Ascending aorta (tissue), 2 donors: ENCODE results near the gene LRTM1. TPM values are rescaled to one million over a fixed set of nuclear protein-coding genes. Genes with fewer than 3 reads are reported as not detected.

Source experiments
- DNase-seq, 2 donors: peaks; one replicate each; pipeline ENCODE4 v3.0.0-alpha.2; 2019; ENCODE audit warnings: low spot score in 2 of 2
- H3K27ac ChIP-seq, 2 donors: fragments of 200-600 bp; sonication (generic); one replicate each; pipeline ENCODE4 v1.5.1; 2016 to 2017; ENCODE audit warnings: mild to moderate bottlenecking in 1 of 2
- H3K27me3 ChIP-seq: fragments of 200-600 bp; sonication (generic); one replicate; pipeline ENCODE4 v1.5.1; 2017
- H3K36me3 ChIP-seq, 2 donors: fragments of 200-600 bp; sonication (generic); one replicate each; pipeline ENCODE4 v1.5.1; 2016
- H3K4me1 ChIP-seq, 2 donors: fragments of 200-600 bp; sonication (generic); one replicate each; pipeline ENCODE4 v1.5.1; 2016 to 2017; ENCODE audit warnings: mild to moderate bottlenecking in 1 of 2
- H3K4me3 ChIP-seq, 2 donors: fragments of 200-600 bp; sonication (generic); one replicate each; pipeline ENCODE4 v1.5.1; 2016 to 2017; ENCODE audit warnings: mild to moderate bottlenecking in 1 of 2
- H3K9me3 ChIP-seq, 2 donors: fragments of 200-600 bp; sonication (generic); one replicate each; pipeline ENCODE4 v1.5.1; 2016
- intact Hi-C: fragments of 100-400 bp; cut with DNase I; formaldehyde crosslinking; loops from one replicate; pipeline ENCODE4 v1.15.1; 2023
- total RNA-seq: library from RNA; depleted of rRNA; stranded (reverse); fragments of >200 nt; gene quantifications from one replicate; pipeline ENCODE4 v1.1.0, GENCODE V29; 2016
- TF ChIP-seq, protein P1 (sequence below), 3 experiments: fragments of 200-600 bp in 2 of 3; fragments of 450-650 bp in 1 of 3; sonication (generic) in 2 of 3; IDR thresholded peaks; one replicate each; pipeline ENCODE4 v1.5.1; 2016 to 2019; ENCODE audit warnings: antibody characterized with exemption in 3 of 3, mild to moderate bottlenecking in 1 of 3, moderate library complexity in 1 of 3

LRTM1 gene
- total RNA-seq, 1 donor from 2014 or later: not detected

DNA sequence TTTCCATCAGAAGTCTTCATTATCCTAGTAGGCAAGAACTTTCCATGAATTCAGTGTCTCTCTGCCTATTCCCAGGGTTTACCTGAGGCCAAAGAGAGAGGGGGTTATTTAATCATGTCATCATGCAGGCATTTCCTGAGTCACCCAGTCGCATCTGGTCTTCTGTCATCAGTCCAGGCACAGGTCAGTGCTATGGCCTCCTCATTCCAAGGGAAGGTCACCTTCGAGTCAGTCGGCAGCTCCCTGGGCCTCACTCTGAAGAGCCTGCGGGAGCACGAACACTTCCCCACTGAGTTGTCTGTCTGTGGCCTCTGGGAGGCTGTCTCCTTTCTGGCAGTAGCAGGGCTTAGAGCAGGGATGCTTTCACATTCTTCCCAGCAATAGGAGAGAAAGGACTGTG, 26.2 kb upstream of the LRTM1 start:
- intact Hi-C loops: no loop called here
- H3K27me3 ChIP-seq: no peaks in the 10 kb centered on the region
- no peak overlapping the region for H3K4me3 ChIP-seq
- no peaks in the 10 kb centered on the region for H3K4me1 ChIP-seq
- no peak overlapping the region for H3K27ac ChIP-seq
- no peaks in the 10 kb centered on the region for H3K36me3 ChIP-seq
- TF ChIP-seq, protein P1, sequence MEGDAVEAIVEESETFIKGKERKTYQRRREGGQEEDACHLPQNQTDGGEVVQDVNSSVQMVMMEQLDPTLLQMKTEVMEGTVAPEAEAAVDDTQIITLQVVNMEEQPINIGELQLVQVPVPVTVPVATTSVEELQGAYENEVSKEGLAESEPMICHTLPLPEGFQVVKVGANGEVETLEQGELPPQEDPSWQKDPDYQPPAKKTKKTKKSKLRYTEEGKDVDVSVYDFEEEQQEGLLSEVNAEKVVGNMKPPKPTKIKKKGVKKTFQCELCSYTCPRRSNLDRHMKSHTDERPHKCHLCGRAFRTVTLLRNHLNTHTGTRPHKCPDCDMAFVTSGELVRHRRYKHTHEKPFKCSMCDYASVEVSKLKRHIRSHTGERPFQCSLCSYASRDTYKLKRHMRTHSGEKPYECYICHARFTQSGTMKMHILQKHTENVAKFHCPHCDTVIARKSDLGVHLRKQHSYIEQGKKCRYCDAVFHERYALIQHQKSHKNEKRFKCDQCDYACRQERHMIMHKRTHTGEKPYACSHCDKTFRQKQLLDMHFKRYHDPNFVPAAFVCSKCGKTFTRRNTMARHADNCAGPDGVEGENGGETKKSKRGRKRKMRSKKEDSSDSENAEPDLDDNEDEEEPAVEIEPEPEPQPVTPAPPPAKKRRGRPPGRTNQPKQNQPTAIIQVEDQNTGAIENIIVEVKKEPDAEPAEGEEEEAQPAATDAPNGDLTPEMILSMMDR (IDR thresholded peaks at IDR 0.05): no peak
- no peak for DNase-seq
- no peaks in the 10 kb centered on the region for H3K9me3 ChIP-seq

DNA sequence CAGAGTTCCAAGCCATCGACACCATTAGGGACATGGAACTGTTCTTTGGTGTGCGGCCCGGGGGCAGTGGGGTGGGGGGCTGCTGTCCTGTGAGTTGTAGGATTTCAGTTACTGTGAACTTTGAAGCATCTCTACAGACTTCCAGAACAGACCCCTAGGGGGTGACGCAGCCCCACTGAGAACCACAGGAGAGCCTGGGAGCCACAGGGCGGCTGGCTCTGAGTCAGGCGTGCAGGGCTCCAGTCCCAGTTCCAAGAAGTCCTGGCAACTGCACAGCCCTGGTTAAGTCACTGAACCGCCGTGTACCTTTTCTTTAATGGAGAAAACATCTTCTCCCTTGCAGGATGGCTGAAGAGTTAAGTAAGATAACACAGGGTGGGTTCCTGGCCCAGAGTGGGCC, 23.5 kb upstream of the LRTM1 start:
- Histone ChIP-seq H3K27ac (no peak overlapping the region), H3K9me3 (no peaks in the 10 kb centered on the region), H3K4me3 (no peak overlapping the region), H3K27me3 (no peaks in the 10 kb centered on the region), H3K36me3 (no peaks in the 10 kb centered on the region), H3K4me1 (no peaks in the 10 kb centered on the region)
- DNase-seq: peak; percentile 14 to 73
- intact Hi-C loops: no loop called here
- TF ChIP-seq, protein P1 (IDR thresholded peaks at IDR 0.05): peak; percentile 18 to 49 (median 38)

DNA sequence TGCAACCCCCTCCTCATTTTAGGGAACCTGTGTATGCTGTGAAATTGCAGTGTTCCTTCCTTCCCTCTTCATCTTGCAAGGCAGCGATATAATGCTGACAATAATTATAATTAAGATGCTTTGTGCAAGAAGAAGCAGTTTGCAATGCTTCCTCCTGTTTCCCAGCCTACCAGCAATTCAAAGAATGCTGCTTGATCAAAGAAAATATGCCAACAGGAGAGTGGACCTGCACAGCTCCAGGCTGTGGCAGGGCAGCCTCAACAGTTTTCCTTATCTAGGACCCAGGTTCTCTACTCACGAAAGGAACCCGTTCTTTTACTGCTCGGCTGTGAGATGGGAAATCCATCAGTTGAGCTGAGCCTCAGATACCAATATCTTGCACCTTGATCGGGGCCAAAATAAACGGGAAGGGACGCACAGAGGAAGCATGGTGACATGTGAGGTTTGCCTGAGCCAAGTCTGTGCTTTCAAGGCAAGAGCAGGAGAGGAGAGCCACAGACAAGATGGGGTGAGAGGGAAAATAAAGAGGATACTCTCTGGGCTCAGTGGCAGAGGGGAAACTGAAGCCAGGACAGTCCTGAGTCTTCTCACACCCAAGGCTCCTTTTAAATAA, 22.6 kb upstream of the LRTM1 start:
- Histone ChIP-seq H3K4me3 (no peak overlapping the region), H3K4me1 (no peaks in the 10 kb centered on the region), H3K27me3 (no peaks in the 10 kb centered on the region), H3K36me3 (no peaks in the 10 kb centered on the region), H3K27ac (no peak overlapping the region), H3K9me3 (no peaks in the 10 kb centered on the region)
- intact Hi-C loops: no loop called here
- DNase-seq: no peak
- TF ChIP-seq, protein P1 (IDR thresholded peaks at IDR 0.05): no peak

DNA sequence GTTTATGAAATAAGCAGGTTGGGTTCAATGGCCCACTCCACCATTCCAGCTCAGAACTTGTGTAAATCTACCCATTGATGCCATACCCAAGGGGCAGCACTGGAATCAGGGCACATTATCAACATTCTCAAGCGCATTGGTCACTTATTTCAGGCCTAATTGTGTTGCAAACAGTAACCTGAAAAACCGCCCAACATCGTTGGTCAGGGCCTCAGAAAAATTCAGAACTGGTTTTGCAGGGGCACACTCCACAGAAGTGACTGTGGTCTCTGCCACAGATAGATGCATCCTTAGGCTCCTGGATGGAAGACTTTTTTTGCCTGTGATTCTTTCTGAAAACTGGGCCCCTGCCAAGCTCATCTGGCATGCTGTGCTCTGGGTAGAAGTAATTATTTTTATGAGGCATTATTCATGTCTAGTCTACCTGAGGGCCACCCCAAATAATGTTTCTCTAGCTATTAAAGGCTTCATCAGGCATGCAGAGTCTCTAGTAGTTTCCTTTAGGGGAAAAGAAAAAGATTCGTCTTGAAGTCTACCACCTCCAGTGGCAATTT, 21.7 kb upstream of the LRTM1 start:
- intact Hi-C loops: no loop called here
- no peaks in the 10 kb centered on the region for H3K9me3 ChIP-seq
- H3K36me3 ChIP-seq: no peaks in the 10 kb centered on the region
- H3K4me1 ChIP-seq: no peaks in the 10 kb centered on the region
- H3K27me3 ChIP-seq: no peaks in the 10 kb centered on the region
- TF ChIP-seq, protein P1 (IDR thresholded peaks at IDR 0.05): no peak
- DNase-seq: no peak
- H3K4me3 ChIP-seq: no peak overlapping the region
- H3K27ac ChIP-seq: no peak overlapping the region

DNA sequence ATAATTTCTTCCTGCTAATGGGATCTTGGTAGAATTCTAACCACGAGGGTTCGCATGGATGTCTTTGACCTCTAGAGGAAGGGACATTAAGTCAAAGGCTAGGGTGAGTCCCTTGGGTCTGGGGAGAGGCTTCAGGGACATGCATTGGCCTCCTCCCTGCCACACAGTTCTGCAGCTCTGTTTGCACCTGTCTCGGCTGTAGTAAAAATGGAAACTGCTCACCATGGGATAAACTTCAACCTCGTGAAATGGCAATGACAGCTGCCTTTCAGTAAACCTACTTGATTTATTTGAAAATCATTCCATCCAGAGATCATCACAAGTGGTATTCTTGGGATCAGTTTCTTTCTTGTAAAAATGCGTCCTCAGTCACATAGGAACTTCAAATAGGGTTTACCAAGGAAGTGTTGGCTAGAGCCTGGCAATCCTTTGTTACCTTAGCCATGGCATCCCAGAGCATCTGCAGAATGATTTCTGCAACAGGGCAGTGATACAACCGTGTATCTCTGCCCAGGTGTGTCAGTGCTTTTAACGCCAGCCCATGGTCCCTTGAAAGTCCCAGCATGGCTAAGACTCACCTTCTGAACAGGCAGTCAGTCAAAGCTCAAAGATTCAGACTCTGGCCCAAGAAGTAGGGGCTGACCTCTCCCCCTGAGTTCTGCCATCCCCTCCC, 14.0 kb upstream of the LRTM1 start:
- H3K9me3 ChIP-seq: no peaks in the 10 kb centered on the region
- no peaks in the 10 kb centered on the region for H3K27me3 ChIP-seq
- DNase-seq: no peak
- H3K27ac ChIP-seq: no peak overlapping the region
- H3K4me1 ChIP-seq: no peaks in the 10 kb centered on the region
- H3K36me3 ChIP-seq: no peaks in the 10 kb centered on the region
- TF ChIP-seq, protein P1 (IDR thresholded peaks at IDR 0.05): no peak
- intact Hi-C loops: no loop called here
- H3K4me3 ChIP-seq: no peak overlapping the region
